HUES48 (cell line): ENCODE measurements around the gene CFAP92.
A peak's percentile ranks its signal among the peaks of the same experiment; 100 is the strongest.

Experiments
- H3K27ac ChIP-seq: one replicate; pipeline ENCODE4 v1.7.0; 2013; ENCODE audit warnings: low read depth, low read length, inconsistent platforms
- H3K27me3 ChIP-seq: 2 replicates; pipeline ENCODE4 v1.6.1; 2013; ENCODE audit warnings: mild to moderate bottlenecking, low read length; ENCODE audit not compliant: control insufficient read depth, insufficient read depth
- H3K36me3 ChIP-seq: 2 replicates; pipeline ENCODE4 v1.6.1; 2013; ENCODE audit warnings: low read length; ENCODE audit not compliant: control insufficient read depth, insufficient read depth
- H3K4me1 ChIP-seq: 2 replicates; pipeline ENCODE4 v1.6.1; 2013; ENCODE audit warnings: mild to moderate bottlenecking, low read length; ENCODE audit not compliant: control insufficient read depth, insufficient read depth
- H3K4me3 ChIP-seq: 2 replicates; pipeline ENCODE4 v1.5.1; 2013; ENCODE audit warnings: mild to moderate bottlenecking, low read depth, low read length
- H3K9ac ChIP-seq: 2 replicates; pipeline ENCODE4 v1.6.1; 2013; ENCODE audit warnings: mild to moderate bottlenecking, low read depth, low read length, moderate library complexity
- H3K9me3 ChIP-seq: 2 replicates; pipeline ENCODE4 v1.6.1; 2013; ENCODE audit warnings: low read length; ENCODE audit not compliant: control insufficient read depth, insufficient read depth

The CFAP92 gene

DNA sequence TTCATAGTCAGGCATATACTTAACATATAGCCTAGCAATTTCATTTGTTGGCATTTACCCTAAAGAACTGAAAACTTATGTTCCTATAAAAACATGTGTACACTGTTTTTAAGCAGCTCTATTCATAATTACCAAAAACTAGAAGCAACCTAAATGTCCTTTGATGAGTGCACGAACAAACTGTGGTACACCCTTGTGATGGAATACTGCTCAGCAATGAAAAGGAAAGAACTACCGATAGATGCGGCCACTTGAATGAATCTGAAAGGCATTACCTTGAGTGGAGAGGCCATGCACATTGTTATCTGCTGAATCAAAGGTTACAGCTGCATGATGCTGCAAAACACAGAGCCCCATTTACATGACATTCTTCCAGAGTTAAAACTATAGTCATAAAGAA lies 44.7 kb downstream of the CFAP92 start:
- H3K9me3 ChIP-seq: no peaks in the 10 kb centered on the region; the same call in 1 of the 2 replicates
- no peak overlapping the region for H3K27ac ChIP-seq
- H3K4me3 ChIP-seq: no peak overlapping the region
- H3K9ac ChIP-seq: no peak overlapping the region
- H3K4me1 ChIP-seq: no peaks in the 10 kb centered on the region
- H3K36me3 ChIP-seq: no peaks in the 10 kb centered on the region
- H3K27me3 ChIP-seq: no peaks in the 10 kb centered on the region

DNA sequence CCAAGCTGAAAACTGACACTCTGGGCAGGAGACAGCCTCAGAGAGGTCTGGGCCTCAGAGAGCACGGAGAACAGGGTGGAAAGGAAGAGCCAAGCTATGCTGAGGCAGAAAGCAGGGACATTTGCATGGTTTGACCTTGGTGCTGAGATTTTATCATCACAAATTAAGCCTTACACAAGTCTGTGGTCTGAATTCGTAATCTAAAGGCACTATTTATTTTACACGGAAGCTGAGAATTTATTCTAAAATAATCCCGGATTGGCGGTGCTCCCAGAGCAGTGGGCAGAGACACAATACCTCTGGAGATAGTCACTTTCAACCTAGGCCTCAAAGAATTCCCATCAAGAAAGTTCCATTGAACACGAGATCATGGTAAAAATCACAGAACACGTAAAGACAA lies 47.5 kb downstream of the CFAP92 start:
- H3K9ac ChIP-seq: no peak overlapping the region
- H3K4me3 ChIP-seq: no peak overlapping the region
- H3K36me3 ChIP-seq: no peaks in the 10 kb centered on the region

DNA sequence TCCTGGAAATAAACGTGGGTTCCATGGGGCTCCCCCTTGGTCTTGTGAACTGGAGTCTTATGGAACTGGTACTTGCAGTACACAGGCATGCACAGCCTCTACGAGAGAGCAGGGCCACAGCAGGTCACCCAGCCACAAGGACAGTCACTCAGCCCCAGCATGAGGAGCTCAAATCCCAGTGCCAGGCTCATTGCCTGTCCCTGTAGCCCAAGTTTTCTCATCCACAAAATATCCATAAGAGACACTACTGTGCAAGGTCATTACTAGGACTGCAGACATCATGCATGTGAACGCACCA lies 48.0 kb downstream of the CFAP92 start:
- Histone ChIP-seq H3K36me3 (no peaks in the 10 kb centered on the region), H3K4me1 (no peaks in the 10 kb centered on the region), H3K9me3 (no peaks in the 10 kb centered on the region), H3K27me3 (no peaks in the 10 kb centered on the region), H3K9ac (peak overlapping the region; percentile 12; the same call in 1 of the 2 replicates), H3K4me3 (no peak overlapping the region), H3K27ac (no peak overlapping the region)

More for the DNA sequence above, 47.5 kb downstream of the CFAP92 start:
- Histone ChIP-seq H3K27me3 (no peaks in the 10 kb centered on the region), H3K27ac (no peak overlapping the region), H3K4me1 (no peaks in the 10 kb centered on the region), H3K9me3 (no peaks in the 10 kb centered on the region)

DNA sequence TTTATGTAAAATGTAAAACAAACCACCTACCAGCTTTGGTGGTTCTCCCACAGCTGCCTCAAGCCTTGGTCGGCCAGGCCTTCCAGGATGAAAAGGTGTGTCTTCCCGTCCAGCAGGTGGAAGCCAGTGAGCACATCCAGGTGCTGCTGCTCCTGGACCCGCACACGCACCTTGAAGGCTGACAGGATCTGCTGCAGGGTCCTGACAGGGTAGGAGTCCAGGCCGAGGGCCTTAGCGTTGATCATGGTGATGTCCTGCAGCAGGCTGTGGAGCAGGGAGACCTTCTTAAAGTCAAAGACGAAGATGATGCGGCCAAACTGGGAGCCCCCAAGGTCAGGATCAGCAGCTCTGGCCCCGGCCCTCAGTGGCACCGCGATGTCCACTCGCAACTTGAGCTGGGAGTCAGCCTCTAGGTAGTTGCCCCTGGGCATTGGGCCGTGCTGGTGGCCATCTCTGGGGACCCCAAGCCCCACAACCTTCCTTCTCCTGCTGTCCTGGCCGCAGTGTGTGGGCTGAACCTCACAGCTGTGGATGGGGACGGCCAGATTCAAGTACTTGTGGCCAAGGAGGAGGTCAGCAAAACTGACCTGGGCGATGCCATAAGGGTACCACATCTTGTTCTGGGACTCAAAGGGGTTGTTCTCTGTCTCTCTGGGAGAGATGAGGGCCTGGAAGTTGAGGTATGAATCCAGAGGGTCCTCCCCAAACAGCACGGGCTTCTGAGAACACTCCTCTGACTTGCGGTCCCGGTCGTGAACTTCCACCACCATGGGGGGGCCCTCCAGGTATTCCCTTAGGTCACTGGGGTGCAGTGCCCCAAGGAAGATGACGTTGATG lies 48.6 kb downstream of the CFAP92 start:
- H3K9ac ChIP-seq: no peak overlapping the region
- no peaks in the 10 kb centered on the region for H3K4me1 ChIP-seq
- no peaks in the 10 kb centered on the region for H3K9me3 ChIP-seq
- no peaks in the 10 kb centered on the region for H3K36me3 ChIP-seq
- no peak overlapping the region for H3K27ac ChIP-seq
- H3K27me3 ChIP-seq: no peaks in the 10 kb centered on the region
- H3K4me3 ChIP-seq: no peak overlapping the region

DNA sequence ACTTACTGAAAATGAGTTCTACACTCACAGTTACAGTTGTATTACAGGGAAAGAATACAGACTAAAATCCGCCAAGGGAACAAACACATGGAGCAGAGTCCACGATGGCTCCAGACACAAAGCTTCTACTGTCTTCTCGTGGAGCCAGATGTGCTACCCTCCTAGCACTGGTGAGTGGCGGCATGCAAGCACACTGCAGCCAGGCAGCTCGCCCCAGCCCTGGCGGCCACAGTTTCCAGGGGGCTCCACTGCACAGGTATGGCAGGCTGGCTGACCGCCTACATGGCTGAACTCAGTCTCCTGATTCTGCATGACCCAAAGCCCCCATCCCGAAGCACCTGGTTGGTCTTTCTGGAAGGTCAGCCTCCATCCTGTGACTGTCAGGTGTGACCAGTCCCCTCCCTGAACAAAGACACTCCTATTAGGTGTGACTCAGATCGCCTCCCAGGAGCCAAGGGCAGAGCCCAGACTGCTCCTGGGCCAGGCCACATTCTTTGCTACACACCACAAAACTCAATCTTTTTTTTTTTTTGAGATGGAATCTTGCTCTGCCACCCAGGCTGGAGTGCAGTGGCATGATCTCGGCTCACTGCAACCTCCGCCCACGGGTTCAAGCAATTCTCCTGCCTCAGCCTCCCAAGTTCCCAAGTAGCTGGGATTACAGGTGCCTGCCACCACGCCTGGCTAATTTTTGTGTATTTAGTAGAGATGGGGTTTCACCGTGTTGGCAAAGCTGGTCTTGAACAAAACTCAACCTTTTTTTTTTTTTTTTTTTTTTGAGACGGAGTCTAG lies 51.5 kb downstream of the CFAP92 start:
- Histone ChIP-seq H3K9me3 (no peaks in the 10 kb centered on the region), H3K36me3 (no peaks in the 10 kb centered on the region), H3K9ac (no peak overlapping the region), H3K27me3 (no peaks in the 10 kb centered on the region), H3K4me1 (no peaks in the 10 kb centered on the region), H3K27ac (no peak overlapping the region), H3K4me3 (no peak overlapping the region)

DNA sequence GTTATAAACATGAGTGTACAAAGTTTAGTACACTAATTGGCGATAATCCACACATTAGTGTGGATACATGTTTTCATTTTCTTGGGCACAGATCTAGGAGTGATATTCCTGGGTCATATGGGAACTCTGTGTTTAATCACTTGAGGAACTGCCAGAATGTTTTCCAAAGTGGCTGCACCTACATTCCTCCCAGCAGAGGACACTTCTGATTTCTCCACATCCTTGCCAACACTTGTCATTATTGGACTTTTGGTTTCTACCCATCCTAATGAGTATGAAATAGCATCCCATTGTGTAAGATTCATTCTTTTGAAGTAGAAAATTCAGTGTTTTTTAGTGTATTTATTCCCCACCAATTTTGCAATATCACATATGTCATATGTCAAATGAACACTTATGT lies 53.6 kb downstream of the CFAP92 start:
- H3K27me3 ChIP-seq: no peaks in the 10 kb centered on the region
- H3K9ac ChIP-seq: no peak overlapping the region
- H3K27ac ChIP-seq: no peak overlapping the region
- no peak overlapping the region for H3K4me3 ChIP-seq
- no peaks in the 10 kb centered on the region for H3K36me3 ChIP-seq
- H3K4me1 ChIP-seq: no peaks in the 10 kb centered on the region
- no peaks in the 10 kb centered on the region for H3K9me3 ChIP-seq

DNA sequence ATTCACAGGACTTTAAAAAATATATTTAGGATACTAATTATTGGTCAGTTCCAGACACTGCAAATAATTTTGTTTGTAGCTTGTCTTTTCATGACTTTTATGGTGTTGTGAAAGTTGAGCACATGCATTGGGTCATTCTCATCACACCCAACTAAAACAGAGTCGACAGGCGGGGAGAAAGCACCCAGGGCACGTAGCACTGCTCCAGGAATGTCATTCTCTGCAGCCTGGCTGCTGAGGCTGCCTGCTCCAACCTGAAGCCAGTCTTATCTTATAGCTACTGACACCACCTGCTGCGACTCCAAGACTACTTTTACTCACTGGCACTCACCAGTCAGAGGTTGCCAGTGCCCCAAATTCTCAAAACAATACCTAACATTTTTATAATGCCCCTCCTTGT lies 57.5 kb downstream of the CFAP92 start:
- Histone ChIP-seq H3K36me3 (no peaks in the 10 kb centered on the region), H3K9ac (no peak overlapping the region), H3K27me3 (no peaks in the 10 kb centered on the region), H3K9me3 (no peaks in the 10 kb centered on the region), H3K4me1 (no peaks in the 10 kb centered on the region), H3K27ac (no peak overlapping the region), H3K4me3 (no peak overlapping the region)

DNA sequence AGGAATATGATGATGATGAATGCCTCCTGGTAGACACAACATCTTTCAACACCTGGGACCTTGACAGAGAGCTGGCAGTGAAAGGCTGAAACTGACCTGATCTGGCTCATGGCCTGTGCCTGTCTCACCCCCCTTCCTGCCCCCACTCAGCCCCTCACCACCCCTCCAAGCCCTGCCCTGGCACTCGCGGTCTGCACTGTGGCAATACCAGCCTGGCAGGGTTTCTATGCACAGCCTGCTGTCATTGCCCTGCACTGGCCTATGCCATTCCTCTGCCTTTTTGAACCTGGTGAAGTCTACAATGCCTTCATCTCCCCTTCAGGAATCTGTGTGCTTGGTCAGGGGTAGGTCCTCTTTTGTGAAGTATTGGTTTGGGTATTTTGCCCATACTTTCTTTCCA lies 58.0 kb downstream of the CFAP92 start:
- H3K9ac ChIP-seq: no peak overlapping the region
- no peaks in the 10 kb centered on the region for H3K9me3 ChIP-seq
- H3K36me3 ChIP-seq: no peaks in the 10 kb centered on the region
- H3K27me3 ChIP-seq: no peaks in the 10 kb centered on the region
- no peak overlapping the region for H3K4me3 ChIP-seq
- H3K27ac ChIP-seq: no peak overlapping the region
- no peaks in the 10 kb centered on the region for H3K4me1 ChIP-seq

DNA sequence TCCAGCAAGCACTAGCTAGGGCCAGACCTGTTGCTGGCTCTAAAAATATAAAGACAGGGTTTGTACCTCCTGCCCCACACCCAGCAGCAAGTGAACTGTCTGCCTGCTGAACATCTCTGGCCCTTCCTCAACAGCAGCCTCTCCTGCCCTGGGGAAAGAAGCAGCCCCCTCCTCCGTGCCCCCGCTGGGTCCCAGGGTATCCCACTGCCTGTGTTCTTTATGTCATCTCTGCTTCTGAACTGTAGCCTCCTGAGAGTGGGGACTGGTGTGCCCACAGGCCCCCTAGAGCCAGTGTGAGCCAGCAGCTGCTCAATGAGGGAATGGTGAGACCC lies 60.0 kb downstream of the CFAP92 start:
- peaks cover 8% of the 10 kb centered on the region; the same call in 1 of the 2 replicates for H3K9me3 ChIP-seq
- no peaks in the 10 kb centered on the region for H3K27me3 ChIP-seq
- no peaks in the 10 kb centered on the region for H3K4me1 ChIP-seq
- no peak overlapping the region for H3K4me3 ChIP-seq
- H3K27ac ChIP-seq: no peak overlapping the region
- H3K9ac ChIP-seq: no peak overlapping the region
- no peaks in the 10 kb centered on the region for H3K36me3 ChIP-seq

DNA sequence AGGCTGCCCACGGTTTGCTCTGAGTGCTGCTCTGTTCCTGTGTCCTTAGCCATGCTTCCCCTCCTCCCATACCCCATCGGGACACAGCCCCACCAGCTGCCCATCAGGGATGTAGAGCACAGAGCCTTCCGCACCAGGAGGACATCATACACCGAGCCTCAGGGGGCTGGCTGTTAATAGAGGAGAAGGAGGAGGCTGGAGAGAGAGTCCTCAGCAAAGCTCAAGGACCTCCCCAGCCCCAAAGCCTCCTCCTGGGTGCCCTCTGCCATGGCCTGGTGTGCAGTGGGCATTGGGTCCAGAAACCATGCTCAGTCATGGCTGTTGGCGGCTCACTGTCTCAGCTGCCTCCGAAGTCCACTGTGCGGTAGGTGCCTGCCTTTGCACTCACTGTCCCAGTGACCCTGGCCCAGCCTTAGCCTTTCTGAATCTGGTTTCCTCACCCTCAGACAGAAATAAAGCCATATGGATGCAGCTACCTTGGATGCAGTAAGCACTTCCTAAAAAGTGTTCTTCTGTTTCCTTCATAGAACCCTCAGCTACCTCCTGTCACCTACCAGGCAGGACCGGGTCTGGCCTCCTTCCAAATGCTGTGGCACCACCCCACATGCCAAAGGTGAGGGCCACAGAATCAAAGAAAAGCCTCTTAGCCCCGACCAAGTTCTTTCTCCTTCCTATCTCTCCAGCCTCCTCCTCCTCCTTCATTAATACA lies 60.5 kb downstream of the CFAP92 start:
- Histone ChIP-seq H3K4me3 (no peak overlapping the region), H3K36me3 (no peaks in the 10 kb centered on the region), H3K27me3 (no peaks in the 10 kb centered on the region), H3K27ac (no peak overlapping the region), H3K4me1 (no peaks in the 10 kb centered on the region), H3K9me3 (peaks cover 11% of the 10 kb centered on the region; the same call in 1 of the 2 replicates), H3K9ac (no peak overlapping the region)
